ENCODE measurements around the gene CDC73.

Gene CDC73

DNA sequence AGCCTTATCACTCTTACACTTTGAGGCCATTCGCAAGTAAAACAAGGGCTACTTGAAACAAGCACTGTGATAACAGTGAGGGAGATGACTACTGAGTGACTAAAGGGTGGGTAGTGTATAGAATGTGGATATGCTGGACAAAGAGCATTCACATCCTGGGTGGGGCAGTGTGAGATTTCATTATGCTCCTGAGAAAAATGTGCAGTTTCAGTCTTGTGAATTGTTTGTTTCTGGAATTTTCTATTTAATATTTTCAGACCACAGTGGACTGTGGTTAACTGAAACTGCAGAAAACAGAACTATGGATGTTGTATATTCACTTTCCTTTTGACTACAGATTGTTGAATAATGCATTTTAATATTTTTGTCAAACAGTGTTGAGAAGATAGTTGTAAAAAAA is 89.7 kb downstream of the CDC73 start:
- Histone ChIP-seq H3K9ac (no peak overlapping the region), H3K36me3 (ENCODE audit: control insufficient read depth, insufficient read depth, low read length) (no peaks in the 10 kb centered on the region), H3K4me1 (no peaks in the 10 kb centered on the region), H3K4me2 (ENCODE audit: low read length) (no peak overlapping the region), H3K9me3 (ENCODE audit: control insufficient read depth, low read length) (no peaks in the 10 kb centered on the region), H3K27ac (no peak overlapping the region), H3K79me2 (no peaks in the 10 kb centered on the region), H3K4me3 (ENCODE audit: low read depth, low read length) (no peak overlapping the region), H3K27me3 (ENCODE audit: control insufficient read depth, insufficient read depth, low read length) (no peaks in the 10 kb centered on the region), H2AFZ (no peak overlapping the region)
- TF ChIP-seq, protein P1, sequence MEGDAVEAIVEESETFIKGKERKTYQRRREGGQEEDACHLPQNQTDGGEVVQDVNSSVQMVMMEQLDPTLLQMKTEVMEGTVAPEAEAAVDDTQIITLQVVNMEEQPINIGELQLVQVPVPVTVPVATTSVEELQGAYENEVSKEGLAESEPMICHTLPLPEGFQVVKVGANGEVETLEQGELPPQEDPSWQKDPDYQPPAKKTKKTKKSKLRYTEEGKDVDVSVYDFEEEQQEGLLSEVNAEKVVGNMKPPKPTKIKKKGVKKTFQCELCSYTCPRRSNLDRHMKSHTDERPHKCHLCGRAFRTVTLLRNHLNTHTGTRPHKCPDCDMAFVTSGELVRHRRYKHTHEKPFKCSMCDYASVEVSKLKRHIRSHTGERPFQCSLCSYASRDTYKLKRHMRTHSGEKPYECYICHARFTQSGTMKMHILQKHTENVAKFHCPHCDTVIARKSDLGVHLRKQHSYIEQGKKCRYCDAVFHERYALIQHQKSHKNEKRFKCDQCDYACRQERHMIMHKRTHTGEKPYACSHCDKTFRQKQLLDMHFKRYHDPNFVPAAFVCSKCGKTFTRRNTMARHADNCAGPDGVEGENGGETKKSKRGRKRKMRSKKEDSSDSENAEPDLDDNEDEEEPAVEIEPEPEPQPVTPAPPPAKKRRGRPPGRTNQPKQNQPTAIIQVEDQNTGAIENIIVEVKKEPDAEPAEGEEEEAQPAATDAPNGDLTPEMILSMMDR (IDR thresholded peaks at IDR 0.05), result no peak

GRCh38 chr1:193212637-193213036 is 90.8 kb downstream of the CDC73 start:
- no peak overlapping the region for H3K4me3 ChIP-seq (ENCODE audit: low read depth, low read length)
- H3K4me2 ChIP-seq (ENCODE audit: low read length), result no peak overlapping the region
- TF ChIP-seq, protein P1 (IDR thresholded peaks at IDR 0.05), result no peak
- H3K79me2 ChIP-seq, result no peaks in the 10 kb centered on the region
- no peaks in the 10 kb centered on the region for H3K9me3 ChIP-seq (ENCODE audit: control insufficient read depth, low read length)
- H3K27me3 ChIP-seq (ENCODE audit: control insufficient read depth, insufficient read depth, low read length), result no peaks in the 10 kb centered on the region
- H2AFZ ChIP-seq, result no peak overlapping the region
- H3K36me3 ChIP-seq (ENCODE audit: control insufficient read depth, insufficient read depth, low read length), result no peaks in the 10 kb centered on the region
- H3K9ac ChIP-seq, result no peak overlapping the region
- H3K27ac ChIP-seq, result no peak overlapping the region
- H3K4me1 ChIP-seq, result no peaks in the 10 kb centered on the region

GRCh38 chr1:193213998-193214397 is 92.2 kb downstream of the CDC73 start:
- Histone ChIP-seq H3K9me3 (ENCODE audit: control insufficient read depth, low read length) (no peaks in the 10 kb centered on the region), H3K79me2 (no peaks in the 10 kb centered on the region), H3K27me3 (ENCODE audit: control insufficient read depth, insufficient read depth, low read length) (no peaks in the 10 kb centered on the region), H3K4me2 (ENCODE audit: low read length) (no peak overlapping the region), H3K9ac (no peak overlapping the region), H2AFZ (no peak overlapping the region), H3K4me3 (ENCODE audit: low read depth, low read length) (no peak overlapping the region), H3K27ac (no peak overlapping the region), H3K4me1 (no peaks in the 10 kb centered on the region), H3K36me3 (ENCODE audit: control insufficient read depth, insufficient read depth, low read length) (no peaks in the 10 kb centered on the region)
- TF ChIP-seq, protein P1 (IDR thresholded peaks at IDR 0.05), result no peak

DNA sequence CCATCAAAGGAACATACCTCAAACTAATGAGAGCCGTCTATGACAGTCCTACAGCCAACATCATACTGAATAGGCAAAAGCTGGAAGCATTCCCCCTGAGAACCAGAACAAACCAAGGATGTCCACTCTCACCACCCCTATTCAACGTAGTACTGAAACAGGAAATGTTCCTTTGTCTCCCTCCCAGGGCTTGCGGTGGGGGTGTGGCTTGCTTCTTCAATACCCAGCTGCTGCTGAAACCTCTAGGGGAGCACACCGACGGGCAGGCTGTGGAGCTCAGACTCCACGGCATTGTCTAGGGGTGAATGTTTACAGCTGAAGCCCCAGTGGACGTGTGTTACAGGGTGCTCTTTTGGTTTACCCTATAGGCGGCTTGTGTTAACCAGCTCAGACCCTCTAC is 95.1 kb downstream of the CDC73 start:
- no peak overlapping the region for H3K9ac ChIP-seq
- no peaks in the 10 kb centered on the region for H3K79me2 ChIP-seq
- H3K4me3 ChIP-seq (ENCODE audit: low read depth, low read length), result no peak overlapping the region
- TF ChIP-seq, protein P1 (IDR thresholded peaks at IDR 0.05), result no peak
- no peaks in the 10 kb centered on the region for H3K36me3 ChIP-seq (ENCODE audit: control insufficient read depth, insufficient read depth, low read length)
- H3K4me2 ChIP-seq (ENCODE audit: low read length), result no peak overlapping the region
- H3K27ac ChIP-seq, result no peak overlapping the region
- no peaks in the 10 kb centered on the region for H3K27me3 ChIP-seq (ENCODE audit: control insufficient read depth, insufficient read depth, low read length)
- H2AFZ ChIP-seq, result no peak overlapping the region
- H3K4me1 ChIP-seq, result no peaks in the 10 kb centered on the region
- H3K9me3 ChIP-seq (ENCODE audit: control insufficient read depth, low read length), result no peaks in the 10 kb centered on the region

DNA sequence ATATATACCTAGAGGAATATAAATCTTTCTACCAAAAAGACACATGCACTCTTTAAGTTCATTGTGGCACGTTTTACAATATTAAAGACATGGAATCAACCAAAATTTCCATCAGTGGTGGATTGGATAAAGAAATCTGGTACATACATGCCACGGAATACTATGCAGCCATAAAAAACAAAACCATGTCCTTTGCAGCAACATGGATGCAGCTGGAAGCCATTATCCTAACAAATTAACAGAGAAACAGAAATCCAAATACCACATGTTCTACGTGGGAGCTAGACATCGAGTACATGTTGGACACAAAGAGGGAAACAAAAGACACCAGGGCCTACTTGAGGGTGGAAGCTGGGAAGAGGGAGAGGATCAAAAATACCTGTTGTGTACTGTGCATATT is 97.6 kb downstream of the CDC73 start:
- Histone ChIP-seq H3K4me1 (no peaks in the 10 kb centered on the region), H3K27ac (no peak overlapping the region), H3K79me2 (no peaks in the 10 kb centered on the region), H3K36me3 (ENCODE audit: control insufficient read depth, insufficient read depth, low read length) (no peaks in the 10 kb centered on the region), H3K4me3 (ENCODE audit: low read depth, low read length) (no peak overlapping the region), H3K4me2 (ENCODE audit: low read length) (no peak overlapping the region), H2AFZ (no peak overlapping the region), H3K9ac (no peak overlapping the region), H3K27me3 (ENCODE audit: control insufficient read depth, insufficient read depth, low read length) (no peaks in the 10 kb centered on the region), H3K9me3 (ENCODE audit: control insufficient read depth, low read length) (no peaks in the 10 kb centered on the region)
- TF ChIP-seq, protein P1 (IDR thresholded peaks at IDR 0.05), result no peak
